MM.1S (cell line): ENCODE data around the gene GORASP1.
"Not testable (repeated sequence)": the region's sequence is repeated elsewhere in the genome, so short reads cannot be mapped to it uniquely, and the experiment has no call there.

Experiments used
- DNase-seq: peaks from one replicate; pipeline ENCODE4 v3.0.0-alpha.2; 2015
- H2AFZ ChIP-seq: fragments of 300-600 bp; sonication (generic); 2 replicates; pipeline ENCODE4 v1.6.0; 2016; ENCODE audit warnings: antibody characterized with exemption, low read length
- H3F3A ChIP-seq: fragments of 300-600 bp; sonication (generic); 2 replicates; pipeline ENCODE4 v1.6.1; 2016; ENCODE audit warnings: mild to moderate bottlenecking, antibody characterized with exemption, low read length, moderate library complexity, mixed read lengths; ENCODE audit not compliant: insufficient read depth
- H3K27ac ChIP-seq: fragments of 300-600 bp; sonication (generic); 2 replicates; pipeline ENCODE4 v1.5.1; 2016; ENCODE audit warnings: mild to moderate bottlenecking, low read length
- H3K27me3 ChIP-seq: fragments of 300-600 bp; sonication (generic); replicated peaks from 2 replicates; pipeline ENCODE4 v1.6.0; 2016; ENCODE audit warnings: low read length; ENCODE audit not compliant: insufficient read depth
- H3K36me3 ChIP-seq: fragments of 300-600 bp; sonication (generic); replicated peaks from 2 replicates; pipeline ENCODE4 v1.6.1; 2016; ENCODE audit warnings: mild to moderate bottlenecking, low read length, mixed read lengths; ENCODE audit not compliant: insufficient read depth
- H3K4me1 ChIP-seq: fragments of 300-600 bp; sonication (generic); 2 replicates; pipeline ENCODE4 v1.6.1; 2016; ENCODE audit warnings: low read length, mixed read lengths
- H3K4me2 ChIP-seq: fragments of 300-600 bp; sonication (generic); 2 replicates; pipeline ENCODE4 v1.6.0; 2016; ENCODE audit warnings: low read depth, low read length
- H3K4me3 ChIP-seq: fragments of 300-600 bp; sonication (generic); 2 replicates; pipeline ENCODE4 v1.5.1; 2016; ENCODE audit warnings: low read length, mixed read lengths
- H3K79me2 ChIP-seq: fragments of 300-600 bp; sonication (generic); 2 replicates; pipeline ENCODE4 v1.6.1; 2016; ENCODE audit warnings: mixed run types, low read length, mixed read lengths
- H3K9ac ChIP-seq: fragments of 300-600 bp; sonication (generic); 2 replicates; pipeline ENCODE4 v1.6.1; 2016; ENCODE audit warnings: low read length, mixed read lengths
- H3K9me2 ChIP-seq: fragments of 300-600 bp; sonication (generic); replicated peaks from 2 replicates; pipeline ENCODE4 v1.6.1; 2016; ENCODE audit warnings: mild to moderate bottlenecking, low read length, mixed read lengths; ENCODE audit not compliant: insufficient read depth
- H3K9me3 ChIP-seq: fragments of 300-600 bp; sonication (generic); replicated peaks from 2 replicates; pipeline ENCODE4 v1.6.1; 2016; ENCODE audit warnings: mild to moderate bottlenecking, low read length, mixed read lengths; ENCODE audit not compliant: insufficient read depth
- H4K20me1 ChIP-seq: fragments of 300-600 bp; sonication (generic); 2 replicates; pipeline ENCODE4 v1.6.1; 2016; ENCODE audit warnings: mild to moderate bottlenecking, low read length, moderate library complexity, mixed read lengths; ENCODE audit not compliant: insufficient read depth
- CTCF ChIP-seq: fragments of 300-600 bp; sonication (generic); IDR thresholded peaks from 2 replicates; pipeline ENCODE4 v1.5.1; 2016; ENCODE audit warnings: antibody characterized with exemption, low read length, mixed read lengths
- EZH2 ChIP-seq: fragments of 300-600 bp; sonication (generic); optimal IDR thresholded peaks from 2 replicates; pipeline ENCODE3; 2017; ENCODE audit warnings: low read depth, mild to moderate bottlenecking, antibody characterized with exemption, low read length, mixed read lengths
- EZH2phosphoT487 ChIP-seq: fragments of 300-600 bp; sonication (generic); IDR thresholded peaks from 2 replicates; pipeline ENCODE4 v1.6.1; 2018; ENCODE audit warnings: antibody characterized with exemption, low read length

The GORASP1 gene

DNA sequence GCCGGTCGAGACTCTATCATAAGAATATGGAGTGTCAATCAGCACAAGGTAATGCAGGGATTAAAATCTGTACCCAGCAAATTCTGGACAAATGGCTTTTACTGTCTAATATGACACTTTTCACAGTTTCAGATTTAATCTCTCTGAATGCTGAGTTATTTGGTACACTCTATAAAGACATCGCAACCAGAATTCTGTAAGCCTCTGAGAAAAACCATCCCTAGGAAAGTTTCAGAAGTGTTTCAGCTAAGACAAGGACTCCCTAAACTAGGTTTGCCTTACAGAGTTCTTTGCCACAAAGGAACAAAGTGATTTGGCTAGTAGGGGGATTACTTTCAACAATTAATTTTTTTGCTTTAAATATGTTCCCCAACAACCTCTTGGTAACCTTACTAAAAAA, 44.3 kb downstream of the GORASP1 start:
- Histone ChIP-seq H3K9me3 (no peaks in the 10 kb centered on the region), H3F3A (no peaks in the 10 kb centered on the region), H3K27me3 (no peaks in the 10 kb centered on the region), H2AFZ (no peak overlapping the region), H3K79me2 (peaks cover 35% of the 10 kb centered on the region), H3K9ac (no peak overlapping the region), H3K4me2 (no peak overlapping the region), H4K20me1 (no peaks in the 10 kb centered on the region), H3K4me3 (no peak overlapping the region), H3K27ac (no peak overlapping the region), H3K4me1 (no peaks in the 10 kb centered on the region), H3K36me3 (no peaks in the 10 kb centered on the region), H3K9me2 (no peaks in the 10 kb centered on the region)
- no peak for DNase-seq
- TF ChIP-seq CTCF (no peak), EZH2phosphoT487 (no peak), EZH2 (no peak)

DNA sequence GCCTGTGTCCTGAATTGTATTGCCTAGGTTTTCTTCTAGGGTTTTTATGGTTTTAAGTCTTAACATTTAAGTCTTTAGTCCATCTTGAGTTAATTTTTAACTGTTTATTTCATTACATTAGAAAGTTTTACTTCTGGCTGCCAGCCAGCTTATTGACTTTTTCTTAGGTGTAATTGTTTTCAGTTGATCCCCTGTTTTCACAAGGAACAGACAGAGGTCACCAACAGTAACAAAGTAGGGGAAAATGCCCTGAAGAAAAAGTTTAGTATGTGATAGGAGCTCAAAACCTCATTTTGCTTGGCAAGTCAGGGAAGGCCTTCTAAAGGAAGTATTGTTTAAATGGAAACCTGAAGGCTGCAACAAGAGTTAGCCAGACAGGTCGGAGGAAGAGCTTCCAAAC, 45.2 kb downstream of the GORASP1 start:
- Histone ChIP-seq H3K9ac (no peak overlapping the region), H3K27ac (no peak overlapping the region), H4K20me1 (no peaks in the 10 kb centered on the region), H3K9me3 (no peaks in the 10 kb centered on the region), H3K4me2 (no peak overlapping the region), H3K4me1 (no peaks in the 10 kb centered on the region), H2AFZ (no peak overlapping the region), H3K4me3 (no peak overlapping the region), H3F3A (no peaks in the 10 kb centered on the region), H3K36me3 (0 out of 2 replicates have a peak, but pooled peaks cover 3% of the 10 kb centered on the region), H3K79me2 (peaks cover 40% of the 10 kb centered on the region), H3K27me3 (no peaks in the 10 kb centered on the region), H3K9me2 (no peaks in the 10 kb centered on the region)
- no peak for TF ChIP-seq EZH2phosphoT487
- no peak for TF ChIP-seq EZH2
- TF ChIP-seq CTCF, result no peak
- DNase-seq, result no peak

GRCh38 chr3:39061228-39061627, 46.2 kb downstream of the GORASP1 start:
- H4K20me1 ChIP-seq, H3K4me1 ChIP-seq, H3K27me3 ChIP-seq, H2AFZ ChIP-seq, DNase-seq, H3K9ac ChIP-seq, H3K9me2 ChIP-seq, H3K9me3 ChIP-seq, H3K27ac ChIP-seq, H3K4me2 ChIP-seq, H3F3A ChIP-seq, H3K36me3 ChIP-seq, H3K4me3 ChIP-seq: not testable (repeated sequence)
- peaks cover 49% of the 10 kb centered on the region for H3K79me2 ChIP-seq

DNA sequence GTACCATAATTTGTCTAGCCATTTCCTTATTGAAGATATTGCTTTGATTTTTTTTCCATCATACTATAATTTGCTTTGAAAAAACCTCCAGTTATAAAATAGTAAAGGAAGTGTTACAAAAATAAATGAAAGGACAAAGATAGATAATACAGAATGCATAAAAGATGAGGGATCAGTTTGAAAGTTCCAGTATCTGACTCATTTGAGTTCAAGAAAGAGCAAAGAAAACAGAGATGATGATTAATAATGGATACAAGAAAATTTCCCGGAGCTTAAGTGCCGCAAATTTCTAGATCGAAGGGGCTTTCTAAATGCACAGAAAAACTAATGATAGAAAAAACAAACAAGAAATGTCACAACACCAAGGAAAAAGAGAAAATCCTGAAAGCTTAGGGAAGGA, 51.3 kb downstream of the GORASP1 start:
- Histone ChIP-seq H3K9me3 (no peaks in the 10 kb centered on the region), H3K79me2 (peaks cover 76% of the 10 kb centered on the region), H3K4me2 (no peak overlapping the region), H3F3A (no peaks in the 10 kb centered on the region), H3K4me1 (peaks cover 5% of the 10 kb centered on the region; the same call in 1 of the 2 replicates), H3K4me3 (no peak overlapping the region), H4K20me1 (no peaks in the 10 kb centered on the region), H2AFZ (no peak overlapping the region), H3K36me3 (0 out of 2 replicates have a peak, but pooled peaks cover 3% of the 10 kb centered on the region), H3K9ac (no peak overlapping the region), H3K9me2 (no peaks in the 10 kb centered on the region), H3K27me3 (no peaks in the 10 kb centered on the region), H3K27ac (no peak overlapping the region)
- DNase-seq, result no peak
- TF ChIP-seq EZH2 (no peak), EZH2phosphoT487 (no peak), CTCF (no peak)
